B cell (primary cell): ENCODE results near the gene HOXA4.

Experiments used
- EZH2 ChIP-seq: IDR thresholded peaks from 2 replicates; pipeline ENCODE4 v1.6.1; 2012; ENCODE audit warnings: borderline replicate concordance, low read depth, mild to moderate bottlenecking, moderate library complexity, low read length; ENCODE audit not compliant: insufficient read depth, poor library complexity, severe bottlenecking
- TF ChIP-seq, protein P1 (sequence below): fragments of 200-600 bp; IDR thresholded peaks from one replicate; pipeline ENCODE4 v1.8.0; 2022; ENCODE audit warnings: antibody characterized with exemption, mild to moderate bottlenecking

DNA sequence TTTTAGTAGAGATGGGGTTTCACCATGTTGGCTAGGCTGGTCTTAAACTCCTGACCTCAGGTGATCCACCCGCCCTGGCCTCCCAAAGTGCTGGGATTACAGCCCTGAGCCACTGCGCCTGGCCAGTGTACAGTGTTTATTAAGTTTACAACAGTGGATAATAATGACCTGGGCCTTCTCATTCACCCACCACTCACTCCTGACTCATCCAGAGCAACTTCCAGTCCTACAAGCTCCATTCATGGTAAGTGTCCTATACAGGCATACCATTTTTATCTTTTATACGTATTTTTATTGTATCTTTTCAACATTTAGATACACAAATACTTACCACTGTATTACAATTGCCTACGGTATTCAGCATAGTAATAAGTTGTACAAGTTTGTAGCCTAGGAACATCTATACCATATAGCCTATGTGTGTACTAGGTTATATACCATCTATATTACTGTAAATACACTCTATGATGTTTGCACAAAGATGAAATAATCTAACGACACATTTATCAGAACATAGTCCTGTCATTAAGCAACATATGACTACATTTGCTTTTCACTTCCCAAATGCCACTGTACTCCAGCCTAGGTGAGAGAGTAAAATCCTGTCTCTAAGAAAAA is 51.8 kb downstream of the HOXA4 start:
- TF ChIP-seq, protein P1, sequence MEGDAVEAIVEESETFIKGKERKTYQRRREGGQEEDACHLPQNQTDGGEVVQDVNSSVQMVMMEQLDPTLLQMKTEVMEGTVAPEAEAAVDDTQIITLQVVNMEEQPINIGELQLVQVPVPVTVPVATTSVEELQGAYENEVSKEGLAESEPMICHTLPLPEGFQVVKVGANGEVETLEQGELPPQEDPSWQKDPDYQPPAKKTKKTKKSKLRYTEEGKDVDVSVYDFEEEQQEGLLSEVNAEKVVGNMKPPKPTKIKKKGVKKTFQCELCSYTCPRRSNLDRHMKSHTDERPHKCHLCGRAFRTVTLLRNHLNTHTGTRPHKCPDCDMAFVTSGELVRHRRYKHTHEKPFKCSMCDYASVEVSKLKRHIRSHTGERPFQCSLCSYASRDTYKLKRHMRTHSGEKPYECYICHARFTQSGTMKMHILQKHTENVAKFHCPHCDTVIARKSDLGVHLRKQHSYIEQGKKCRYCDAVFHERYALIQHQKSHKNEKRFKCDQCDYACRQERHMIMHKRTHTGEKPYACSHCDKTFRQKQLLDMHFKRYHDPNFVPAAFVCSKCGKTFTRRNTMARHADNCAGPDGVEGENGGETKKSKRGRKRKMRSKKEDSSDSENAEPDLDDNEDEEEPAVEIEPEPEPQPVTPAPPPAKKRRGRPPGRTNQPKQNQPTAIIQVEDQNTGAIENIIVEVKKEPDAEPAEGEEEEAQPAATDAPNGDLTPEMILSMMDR = no peak
- no peak for TF ChIP-seq EZH2
